GM12891 (cell line): ENCODE results near the gene PPP2R2B.

Experiments used
- PAX5 ChIP-seq: IDR thresholded peaks from 2 replicates; pipeline ENCODE4 v1.6.1; 2011; ENCODE audit warnings: low read length, moderate library complexity, mild to moderate bottlenecking; ENCODE audit not compliant: insufficient read depth, severe bottlenecking
- POLR2A ChIP-seq: IDR thresholded peaks from 2 replicates; pipeline ENCODE4 v1.6.1; 2011; ENCODE audit warnings: low read depth, low read length, control low read depth
- POLR2AphosphoS5 ChIP-seq: IDR thresholded peaks from 2 replicates; pipeline ENCODE4 v1.6.1; 2011; ENCODE audit warnings: low read depth, low read length, control low read depth
- POU2F2 ChIP-seq: IDR thresholded peaks from 2 replicates; pipeline ENCODE4 v1.6.1; 2011; ENCODE audit warnings: low read depth, mild to moderate bottlenecking, control low read depth, low read length, moderate library complexity
- SPI1 ChIP-seq: IDR thresholded peaks from 2 replicates; pipeline ENCODE4 v1.6.1; 2011; ENCODE audit warnings: low read depth, low read length, control low read depth
- TAF1 ChIP-seq: IDR thresholded peaks from 2 replicates; pipeline ENCODE4 v1.6.1; 2011; ENCODE audit warnings: low read depth, low read length, control low read depth

- TF ChIP-seq POLR2A = no peak
- no peak for TF ChIP-seq POLR2AphosphoS5
- TF ChIP-seq TAF1 = no peak
- no peak for TF ChIP-seq POU2F2
- no peak for TF ChIP-seq SPI1
- no peak for TF ChIP-seq PAX5
Measured at GRCh38 chr5:146862641-146863040, 15.9 kb downstream of the PPP2R2B start.
